Mesothelial cell of epicardium (in vitro differentiated cells): ENCODE results near the gene ACRV1. TPM values are rescaled to one million over a fixed set of nuclear protein-coding genes. Genes with fewer than 3 reads are reported as not detected.

Experiments
- DNase-seq, 2 experiments: peaks; one replicate each; pipeline ENCODE4 v3.0.0; 2021; ENCODE audit warnings: low spot score in 2 of 2; ENCODE audit not compliant: unreplicated experiment in 2 of 2
- H3K27ac Mint-ChIP-seq: 2 replicates; pipeline ENCODE4 v1.8.0; 2021; ENCODE audit warnings: mixed read lengths
- H3K27me3 Mint-ChIP-seq: 2 replicates; pipeline ENCODE4 v1.8.0; 2021; ENCODE audit warnings: low read depth, mixed read lengths
- H3K36me3 Mint-ChIP-seq: 2 replicates; pipeline ENCODE4 v1.8.0; 2021; ENCODE audit warnings: mixed read lengths
- H3K4me1 Mint-ChIP-seq: 2 replicates; pipeline ENCODE4 v1.8.0; 2021; ENCODE audit warnings: mixed read lengths
- H3K4me3 Mint-ChIP-seq: 2 replicates; pipeline ENCODE4 v1.8.0; 2021; ENCODE audit warnings: mild to moderate bottlenecking, moderate library complexity, mixed read lengths
- H3K9me3 Mint-ChIP-seq: 2 replicates; pipeline ENCODE4 v1.8.0; 2021; ENCODE audit warnings: mixed read lengths
- CTCF ChIP-seq: fragments of 200-600 bp; sonication (generic); IDR thresholded peaks from one replicate; pipeline ENCODE4 v1.5.0; 2021; ENCODE audit warnings: antibody characterized with exemption; ENCODE audit not compliant: unreplicated experiment
- total RNA-seq: library from RNA; stranded (reverse); gene quantifications from 3 replicates; pipeline ENCODE4 v1.2.1, GENCODE V29; 2021

Gene ACRV1
- total RNA-seq, 1 donor from 2014 or later, result 0.25 TPM

GRCh38 chr11:125621995-125622394 is 58.7 kb downstream of the ACRV1 start:
- H3K4me1 Mint-ChIP-seq, result peaks cover 14% of the 10 kb centered on the region
- H3K27ac Mint-ChIP-seq, result no peak overlapping the region
- no peak for DNase-seq
- no peak for TF ChIP-seq CTCF
- H3K36me3 Mint-ChIP-seq, result peaks cover 24% of the 10 kb centered on the region
- no peak overlapping the region for H3K4me3 Mint-ChIP-seq
- no peaks in the 10 kb centered on the region for H3K9me3 Mint-ChIP-seq
- no peaks in the 10 kb centered on the region for H3K27me3 Mint-ChIP-seq

Other genes starting within 250 kb of the ACRV1 start
- 12.0 to 14.0 TPM (median 12.8 TPM) in 3 replicates for gene FEZ1, start 184.6 kb downstream of the ACRV1 start, total RNA-seq
- 67.2 to 69.3 TPM (median 67.8 TPM) in 3 replicates for gene EI24, start 111.4 kb downstream of the ACRV1 start, total RNA-seq
- gene STT3A, start 88.0 kb downstream of the ACRV1 start, total RNA-seq, result 146 to 167 TPM (median 162 TPM) in 3 replicates
- 23.3 to 25.9 TPM (median 24.7 TPM) in 3 replicates for gene CHEK1, start 55.7 kb downstream of the ACRV1 start, total RNA-seq
- gene PATE1, start 65.4 kb upstream of the ACRV1 start, total RNA-seq, result not detected in 3 replicates
- gene PATE2, start 98.0 kb upstream of the ACRV1 start, total RNA-seq, result 0.20 TPM in 2 of 3 replicates, not detected in the other
- not detected in 3 replicates for gene PATE3, start 107.3 kb upstream of the ACRV1 start, total RNA-seq
- gene PATE4, start 152.5 kb upstream of the ACRV1 start, total RNA-seq, result not detected in 3 replicates
- gene HYLS1, start 206.8 kb upstream of the ACRV1 start, total RNA-seq, result 5.2 to 5.8 TPM (median 5.4 TPM) in 3 replicates
- gene PUS3, start 222.4 kb upstream of the ACRV1 start, total RNA-seq, result 9.1 to 9.9 TPM (median 9.7 TPM) in 3 replicates
- 0.98 to 1.7 TPM (median 1.1 TPM) in 3 replicates for gene DDX25, start 223.7 kb upstream of the ACRV1 start, total RNA-seq